GM19238 (cell line): ENCODE results near the gene CCRL2.

Experiments used
- DNase-seq: peaks from one replicate; pipeline ENCODE4 v3.0.0; 2011; ENCODE audit warnings: low spot score; ENCODE audit not compliant: insufficient read length

The CCRL2 gene, protein sequence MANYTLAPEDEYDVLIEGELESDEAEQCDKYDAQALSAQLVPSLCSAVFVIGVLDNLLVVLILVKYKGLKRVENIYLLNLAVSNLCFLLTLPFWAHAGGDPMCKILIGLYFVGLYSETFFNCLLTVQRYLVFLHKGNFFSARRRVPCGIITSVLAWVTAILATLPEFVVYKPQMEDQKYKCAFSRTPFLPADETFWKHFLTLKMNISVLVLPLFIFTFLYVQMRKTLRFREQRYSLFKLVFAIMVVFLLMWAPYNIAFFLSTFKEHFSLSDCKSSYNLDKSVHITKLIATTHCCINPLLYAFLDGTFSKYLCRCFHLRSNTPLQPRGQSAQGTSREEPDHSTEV

DNA sequence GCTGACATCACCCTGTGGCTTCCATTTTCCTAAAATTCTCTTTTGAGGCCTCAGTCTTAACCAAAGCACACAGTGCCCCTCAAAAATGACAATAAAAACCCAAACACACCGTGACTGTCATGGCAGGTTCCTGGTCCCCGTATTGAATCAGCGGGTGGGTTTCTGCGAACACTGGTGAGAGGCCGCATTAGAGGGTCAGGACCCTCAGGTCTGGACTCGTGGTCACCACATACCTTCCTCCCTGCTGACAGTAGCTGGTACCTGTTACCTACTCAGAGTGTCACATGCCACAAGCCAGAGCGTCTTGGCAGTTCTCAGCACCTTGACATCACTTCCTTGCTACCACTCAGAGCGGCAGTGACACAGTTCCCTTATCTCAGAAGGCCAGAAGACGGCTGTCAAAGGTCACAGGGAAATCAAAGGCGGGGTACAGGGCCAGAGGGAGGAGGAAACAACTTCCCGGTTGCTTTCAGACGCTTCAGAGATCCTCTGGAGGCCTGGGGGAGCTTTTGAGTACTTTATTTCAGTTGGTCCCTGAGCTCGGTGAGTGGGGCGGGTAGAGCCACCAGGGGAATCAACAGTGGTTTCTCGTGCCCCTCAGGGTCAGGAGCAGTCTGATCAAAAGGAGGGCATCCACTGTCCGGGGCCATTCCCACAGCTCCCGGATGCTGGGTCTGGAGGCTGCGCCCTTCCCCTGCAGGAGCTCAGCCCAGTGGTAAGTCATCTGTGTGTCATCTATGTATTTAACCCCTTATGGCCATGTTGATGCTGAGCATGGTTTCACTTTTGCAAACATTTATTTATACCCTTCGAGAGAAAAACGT lies at the start of gene CCRL2, which contains the start of gene CCR5AS:
TSS of gene CCRL2 (plus strand) at position 472 of the 824 bp plus-strand sequence. CDS start 821 bp downstream, outside the sequence.
TSS of gene CCR5AS (minus strand) at position 279 of the 824 bp plus-strand sequence.
- peak; percentile 40 for DNase-seq

GRCh38 chr3:46358466-46358865 lies 48.6 kb upstream of the CCRL2 start:
- no peak for DNase-seq

GRCh38 chr3:46359733-46360493 lies 47.1 kb upstream of the CCRL2 start:
- DNase-seq: no peak

- no peak for DNase-seq
Measured at GRCh38 chr3:46360907-46361306, 46.2 kb upstream of the CCRL2 start.

DNA sequence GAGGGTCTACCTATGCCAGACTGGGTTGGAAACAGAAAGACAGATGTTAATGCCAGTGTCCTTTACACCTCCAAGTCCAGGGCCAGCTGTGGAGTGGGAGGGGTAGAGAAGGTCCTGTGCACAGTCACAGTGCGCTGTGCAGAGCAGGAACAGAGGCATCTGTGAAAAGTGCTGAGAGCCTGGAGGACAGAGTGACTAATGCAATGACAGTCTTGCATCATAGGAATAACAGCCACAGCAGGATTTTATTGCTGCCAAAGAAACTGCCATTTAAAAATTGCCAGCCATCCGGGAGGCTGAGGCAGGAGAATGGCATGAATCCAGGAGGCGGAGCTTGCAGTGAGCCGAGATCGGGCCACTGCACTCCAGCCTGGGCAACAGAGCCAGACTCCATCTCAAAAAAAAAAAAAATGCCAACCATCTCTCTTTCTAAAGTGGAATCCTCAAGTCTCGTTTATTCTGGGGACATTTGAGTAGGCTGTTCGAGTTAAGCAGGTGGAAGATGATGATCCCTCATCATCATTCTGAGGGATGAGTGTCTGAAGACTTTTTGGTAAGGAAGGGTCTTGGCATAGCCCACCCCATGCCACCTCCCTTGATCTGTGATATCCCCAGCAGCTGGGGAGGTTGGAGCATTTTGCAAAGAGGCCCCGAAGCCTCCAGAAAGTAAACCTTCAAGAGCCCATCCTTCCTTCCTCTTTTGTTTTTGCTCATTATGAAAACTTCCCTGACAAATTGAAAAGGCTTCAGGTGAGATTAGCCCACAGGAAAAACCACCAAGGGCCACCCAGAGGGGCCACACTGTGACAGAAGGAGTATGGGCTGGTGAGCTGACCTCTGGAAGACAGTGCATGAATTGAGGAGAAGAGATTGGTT lies 45.4 kb upstream of the CCRL2 start:
- no peak for DNase-seq

GRCh38 chr3:46365041-46365440 lies 42.0 kb upstream of the CCRL2 start:
- no peak for DNase-seq

GRCh38 chr3:46365737-46366524 lies 41.1 kb upstream of the CCRL2 start:
- no peak for DNase-seq

- no peak for DNase-seq
Measured at GRCh38 chr3:46367811-46368210, 39.2 kb upstream of the CCRL2 start.

DNA sequence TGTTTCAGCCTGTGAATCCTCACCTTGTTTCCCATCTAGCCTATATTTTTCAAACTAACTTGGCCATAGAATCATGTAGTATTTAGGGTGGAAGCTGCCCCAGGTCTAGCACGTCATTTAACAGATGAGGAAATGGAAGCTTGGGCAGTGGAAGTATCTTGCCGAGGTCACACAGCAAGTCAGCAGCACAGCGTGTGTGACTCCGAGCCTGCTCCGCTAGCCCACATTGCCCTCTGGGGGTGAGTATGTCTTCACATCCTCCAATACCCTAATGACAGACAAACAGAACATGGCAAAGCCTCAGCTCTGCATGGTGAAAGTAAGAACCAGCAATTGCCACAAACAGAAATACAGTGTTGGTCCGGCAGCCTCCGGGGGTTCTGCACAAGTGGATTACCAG lies 38.5 kb upstream of the CCRL2 start:
- no peak for DNase-seq

DNA sequence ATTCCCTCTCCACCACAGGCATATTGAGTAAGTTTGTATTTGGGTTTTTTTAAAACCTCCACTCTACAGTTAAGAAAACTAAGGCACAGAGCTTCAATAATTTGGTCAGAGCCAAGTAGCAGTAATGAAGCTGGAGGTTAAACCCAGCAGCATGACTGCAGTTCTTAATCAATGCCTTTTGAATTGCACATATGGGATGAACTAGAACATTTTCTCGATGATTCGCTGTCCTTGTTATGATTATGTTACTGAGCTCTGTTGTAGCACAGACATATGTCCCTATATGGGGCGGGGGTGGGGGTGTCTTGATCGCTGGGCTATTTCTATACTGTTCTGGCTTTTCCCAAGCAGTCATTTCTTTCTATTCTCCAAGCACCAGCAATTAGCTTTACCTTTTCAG lies 37.9 kb upstream of the CCRL2 start:
- no peak for DNase-seq

GRCh38 chr3:46369675-46370132 lies 37.4 kb upstream of the CCRL2 start:
- DNase-seq: no peak

DNA sequence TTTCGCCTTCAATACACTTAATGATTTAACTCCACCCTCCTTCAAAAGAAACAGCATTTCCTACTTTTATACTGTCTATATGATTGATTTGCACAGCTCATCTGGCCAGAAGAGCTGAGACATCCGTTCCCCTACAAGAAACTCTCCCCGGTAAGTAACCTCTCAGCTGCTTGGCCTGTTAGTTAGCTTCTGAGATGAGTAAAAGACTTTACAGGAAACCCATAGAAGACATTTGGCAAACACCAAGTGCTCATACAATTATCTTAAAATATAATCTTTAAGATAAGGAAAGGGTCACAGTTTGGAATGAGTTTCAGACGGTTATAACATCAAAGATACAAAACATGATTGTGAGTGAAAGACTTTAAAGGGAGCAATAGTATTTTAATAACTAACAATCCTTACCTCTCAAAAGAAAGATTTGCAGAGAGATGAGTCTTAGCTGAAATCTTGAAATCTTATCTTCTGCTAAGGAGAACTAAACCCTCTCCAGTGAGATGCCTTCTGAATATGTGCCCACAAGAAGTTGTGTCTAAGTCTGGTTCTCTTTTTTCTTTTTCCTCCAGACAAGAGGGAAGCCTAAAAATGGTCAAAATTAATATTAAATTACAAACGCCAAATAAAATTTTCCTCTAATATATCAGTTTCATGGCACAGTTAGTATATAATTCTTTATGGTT lies 36.1 kb upstream of the CCRL2 start, which contains the start of gene CCR5:
TSS of gene CCR5 (plus strand) at position 108 of the 680 bp plus-strand sequence. CDS start 1,957 bp downstream, outside the sequence.
- DNase-seq: no peak

- DNase-seq: no peak
Measured at GRCh38 chr3:46371519-46372340, 35.3 kb upstream of the CCRL2 start.

GRCh38 chr3:46372492-46373359 lies 34.3 kb upstream of the CCRL2 start:
- DNase-seq: no peak

GRCh38 chr3:46374755-46375154 lies 32.3 kb upstream of the CCRL2 start:
- DNase-seq: no peak

GRCh38 chr3:46375218-46375617 lies 31.8 kb upstream of the CCRL2 start:
- no peak for DNase-seq

DNA sequence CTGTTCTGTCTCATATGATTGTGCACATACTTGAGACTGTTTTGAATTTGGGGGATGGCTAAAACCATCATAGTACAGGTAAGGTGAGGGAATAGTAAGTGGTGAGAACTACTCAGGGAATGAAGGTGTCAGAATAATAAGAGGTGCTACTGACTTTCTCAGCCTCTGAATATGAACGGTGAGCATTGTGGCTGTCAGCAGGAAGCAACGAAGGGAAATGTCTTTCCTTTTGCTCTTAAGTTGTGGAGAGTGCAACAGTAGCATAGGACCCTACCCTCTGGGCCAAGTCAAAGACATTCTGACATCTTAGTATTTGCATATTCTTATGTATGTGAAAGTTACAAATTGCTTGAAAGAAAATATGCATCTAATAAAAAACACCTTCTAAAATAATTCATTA lies 31.2 kb upstream of the CCRL2 start:
- DNase-seq: no peak
